Small intestine (tissue), 7 donors: ENCODE data around the gene ADPGK. TPM values are rescaled to one million over a fixed set of nuclear protein-coding genes. Genes with fewer than 3 reads are reported as not detected.

Source experiments
- DNase-seq, 2 donors: peaks; one replicate each; pipeline versions ENCODE4 v3.0.0 to v3.0.0-alpha.2; 2013
- FAIRE-seq: peaks from 2 replicates; lab custom pipeline; 2012; peaks lifted over from hg19 to GRCh38; lab: Jason Lieb, UNC
- H3K27ac ChIP-seq, 3 donors: one replicate each; pipeline ENCODE4 v1.5.1; 2013; ENCODE audit warnings: low read length in 2 of 3, mild to moderate bottlenecking in 2 of 3, control low read depth in 1 of 3, inconsistent platforms in 1 of 3, low read depth in 1 of 3, moderate library complexity in 1 of 3
- H3K27me3 ChIP-seq, 3 donors: one replicate each; pipeline ENCODE4 v1.6.1; 2013; ENCODE audit warnings: low read length in 3 of 3, inconsistent platforms in 1 of 3; ENCODE audit not compliant: control insufficient read depth in 3 of 3, insufficient read depth in 3 of 3
- H3K36me3 ChIP-seq, 3 donors: one replicate each; pipeline ENCODE4 v1.6.1; 2013; ENCODE audit warnings: low read length in 3 of 3, inconsistent platforms in 1 of 3, low read depth in 1 of 3, mild to moderate bottlenecking in 1 of 3, moderate library complexity in 1 of 3; ENCODE audit not compliant: control insufficient read depth in 3 of 3, insufficient read depth in 2 of 3
- H3K4me1 ChIP-seq, 3 donors: one replicate each; pipeline ENCODE4 v1.6.1; 2013; ENCODE audit warnings: low read length in 2 of 3, inconsistent platforms in 1 of 3, low read depth in 1 of 3, mild to moderate bottlenecking in 1 of 3, moderate library complexity in 1 of 3; ENCODE audit not compliant: control insufficient read depth in 3 of 3, insufficient read depth in 2 of 3
- H3K4me3 ChIP-seq, 3 donors: one replicate each; pipeline ENCODE4 v1.5.1; 2013; ENCODE audit warnings: low read length in 3 of 3, control low read depth in 1 of 3, inconsistent platforms in 1 of 3, low read depth in 1 of 3, mild to moderate bottlenecking in 1 of 3, moderate library complexity in 1 of 3
- H3K9me3 ChIP-seq, 2 donors: one replicate each; pipeline ENCODE4 v1.6.1; 2013; ENCODE audit warnings: low read depth in 1 of 2, low read length in 1 of 2; ENCODE audit not compliant: control insufficient read depth in 2 of 2, insufficient read depth in 1 of 2
- WGBS, 3 donors: extraction: QIAGEN DNeasy Blood & Tissue Kit; methylation state at CpG; one replicate each; pipeline ENCODE4 v1.1.7; 2013; 5-methylcytosine and 5-hydroxymethylcytosine counted together
- polyA plus RNA-seq, 4 donors: library from polyadenylated mRNA; stranded (reverse) in 3 of 4; unstranded in 1 of 4; fragments of 200-250 nt in 3 of 4; fragments of 120-200 nt in 1 of 4; gene quantifications; one replicate each; pipeline versions ENCODE4 v1.2.1 to v1.2.3, GENCODE V29; 2013
- donor health status: healthy with polysubstance abuse.
- donor health status: control.
- donor health status: control.
- donor health status: Bipolar disorder and iron deficiency.
- donor health status: healthy.

Gene ADPGK
- polyA plus RNA-seq, 4 donors: 18.1 to 48.0 (median 26.2) TPM

- H3K4me1 ChIP-seq: no peaks in the 10 kb centered on the region
- no peak overlapping the region for H3K27ac ChIP-seq
- H3K4me3 ChIP-seq: no peak overlapping the region
- no peaks in the 10 kb centered on the region for H3K9me3 ChIP-seq
- DNase-seq (no peak), FAIRE-seq (no peak)
- WGBS, 3 donors: 86 to 92% (median 87%) methylated on average over 2 of the region's 2 CpGs
- peaks cover 7 to 29% (median 12%) of the 10 kb centered on the region in 3 donors for H3K36me3 ChIP-seq
- no peaks in the 10 kb centered on the region for H3K27me3 ChIP-seq
Observed at GRCh38 chr15:72774696-72775383, 8.7 kb downstream of the ADPGK start.

DNA sequence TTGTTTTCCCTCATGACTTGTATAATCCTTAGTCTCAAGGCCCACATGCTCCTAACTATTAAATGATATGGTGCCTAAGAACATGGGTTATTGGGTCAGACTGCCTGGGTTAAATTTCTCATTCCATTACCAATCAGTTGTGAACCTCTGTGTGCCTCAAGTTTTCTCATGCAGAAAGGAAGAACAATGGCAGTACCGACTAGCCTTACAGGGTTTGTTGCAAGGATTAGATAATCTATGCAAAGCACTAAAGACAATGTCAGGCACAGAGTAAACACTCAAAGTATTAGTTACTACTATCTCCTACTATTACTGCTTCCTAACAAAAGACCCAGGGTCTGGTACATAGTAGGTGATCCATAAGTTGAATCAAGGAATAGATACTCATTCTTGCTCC, 12.2 kb downstream of the ADPGK start:
- 66 to 68% (median 67%) methylated on average over 1 of the region's 1 CpG for WGBS, 3 donors
- Histone ChIP-seq H3K27me3 (no peaks in the 10 kb centered on the region), H3K9me3 (peaks cover 0 to 7% of the 10 kb centered on the region in 2 donors), H3K27ac (no peak overlapping the region), H3K4me3 (no peak overlapping the region), H3K4me1 (no peaks in the 10 kb centered on the region), H3K36me3 (peaks cover 7 to 34% (median 18%) of the 10 kb centered on the region in 3 donors)
- FAIRE-seq (no peak), DNase-seq (no peak)

DNA sequence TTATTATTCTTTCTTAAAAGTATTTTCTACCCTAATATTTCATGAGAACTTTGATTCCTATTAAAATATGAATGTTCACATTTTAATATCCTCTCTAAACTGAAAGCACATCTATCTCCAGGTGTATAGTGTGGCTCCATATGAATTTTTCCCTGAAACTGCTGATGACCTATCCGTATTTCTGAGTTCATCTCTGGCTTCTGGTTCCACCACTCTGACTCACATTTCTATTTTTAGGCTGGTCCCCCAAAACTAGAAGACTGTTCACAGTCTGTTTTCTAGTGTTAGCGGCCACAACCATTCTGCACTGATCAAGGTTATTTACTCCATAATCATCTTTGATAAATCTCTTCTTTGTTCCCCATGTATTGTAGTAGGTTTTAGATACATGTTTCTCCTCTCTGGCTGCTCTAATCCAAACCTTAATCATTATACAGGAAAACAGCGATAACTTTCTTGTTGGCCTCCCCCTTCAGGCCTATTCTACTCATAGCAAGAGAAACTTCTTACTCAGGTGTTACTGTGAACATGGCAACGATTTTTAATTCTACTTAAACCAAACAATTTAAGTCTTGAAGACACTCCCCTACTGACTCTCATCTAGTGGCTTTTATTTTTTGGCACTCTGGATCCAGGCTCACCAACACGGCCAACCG, 12.8 kb downstream of the ADPGK start:
- no peaks in the 10 kb centered on the region for H3K4me1 ChIP-seq
- H3K36me3 ChIP-seq: peaks cover 11 to 37% (median 20%) of the 10 kb centered on the region in 3 donors
- peaks cover 0 to 7% of the 10 kb centered on the region in 2 donors for H3K9me3 ChIP-seq
- H3K27me3 ChIP-seq: no peaks in the 10 kb centered on the region
- no peak overlapping the region for H3K4me3 ChIP-seq
- H3K27ac ChIP-seq: no peak overlapping the region
- FAIRE-seq (no peak), DNase-seq (no peak)
- WGBS, 3 donors: 78 to 82% (median 80%) methylated on average over 6 of the region's 6 CpGs

GRCh38 chr15:72766780-72767179, 16.8 kb downstream of the ADPGK start:
- no peaks in the 10 kb centered on the region for H3K4me1 ChIP-seq
- no peaks in the 10 kb centered on the region for H3K27me3 ChIP-seq
- WGBS, 3 donors: 97 to 100% (median 97%) methylated on average over 2 of the region's 2 CpGs
- no peak overlapping the region for H3K27ac ChIP-seq
- peaks cover 8 to 36% (median 17%) of the 10 kb centered on the region in 3 donors for H3K36me3 ChIP-seq
- FAIRE-seq: no peak
- H3K9me3 ChIP-seq: peaks cover 0 to 7% of the 10 kb centered on the region in 2 donors
- no peak for DNase-seq
- H3K4me3 ChIP-seq: no peak overlapping the region

DNA sequence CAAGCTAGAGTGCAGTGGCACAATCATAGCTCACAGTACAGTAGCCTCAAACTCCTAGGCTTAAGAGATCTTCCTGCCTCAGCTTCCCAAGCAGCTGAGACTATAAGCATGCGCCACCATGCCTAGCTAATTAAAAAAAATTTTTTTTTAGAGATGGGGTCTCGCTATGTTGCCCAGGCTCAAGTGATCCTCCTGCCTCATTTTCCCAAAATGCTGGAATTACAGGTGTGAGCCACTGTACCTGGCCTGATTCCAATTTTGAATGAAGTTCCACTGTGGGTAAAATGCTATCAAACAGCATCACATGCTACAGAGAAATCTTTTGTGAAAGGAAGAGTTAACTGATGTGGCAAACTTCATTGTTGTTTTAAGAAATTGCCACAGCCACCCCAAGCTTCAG, 17.5 kb downstream of the ADPGK start:
- peaks cover 8 to 35% (median 18%) of the 10 kb centered on the region in 3 donors for H3K36me3 ChIP-seq
- FAIRE-seq: no peak
- WGBS, 3 donors: 99 to 100% (median 100%) methylated on average over 2 of the region's 2 CpGs
- no peaks in the 10 kb centered on the region for H3K4me1 ChIP-seq
- no peak overlapping the region for H3K27ac ChIP-seq
- no peaks in the 10 kb centered on the region for H3K27me3 ChIP-seq
- DNase-seq: no peak
- no peak overlapping the region for H3K4me3 ChIP-seq
- peaks cover 0 to 7% of the 10 kb centered on the region in 2 donors for H3K9me3 ChIP-seq

GRCh38 chr15:72764656-72765055, 18.9 kb downstream of the ADPGK start:
- H3K4me3 ChIP-seq: no peak overlapping the region
- no peak for DNase-seq

GRCh38 chr15:72760590-72761260, 22.8 kb downstream of the ADPGK start:
- DNase-seq: no peak
- Histone ChIP-seq H3K9me3 (no peaks in the 10 kb centered on the region), H3K4me3 (no peak overlapping the region), H3K27me3 (no peaks in the 10 kb centered on the region), H3K27ac (no peak overlapping the region), H3K36me3 (peaks cover 9 to 44% (median 15%) of the 10 kb centered on the region in 3 donors), H3K4me1 (no peaks in the 10 kb centered on the region)
- WGBS, 3 donors: 89 to 95% (median 94%) methylated on average over 5 of the region's 5 CpGs
- FAIRE-seq: no peak

More at GRCh38 chr15:72764656-72765055, 18.9 kb downstream of the ADPGK start:
- no peaks in the 10 kb centered on the region for H3K27me3 ChIP-seq
- H3K4me1 ChIP-seq: no peaks in the 10 kb centered on the region
- WGBS, 3 donors: 96 to 99% (median 96%) methylated on average over 3 of the region's 3 CpGs
- H3K27ac ChIP-seq: no peak overlapping the region
- no peak for FAIRE-seq
- H3K9me3 ChIP-seq: peaks cover 0 to 7% of the 10 kb centered on the region in 2 donors
- peaks cover 11 to 42% (median 12%) of the 10 kb centered on the region in 3 donors for H3K36me3 ChIP-seq

- Histone ChIP-seq H3K27ac (no peak overlapping the region), H3K4me1 (no peaks in the 10 kb centered on the region), H3K9me3 (no peaks in the 10 kb centered on the region), H3K4me3 (no peak overlapping the region), H3K36me3 (peaks cover 9 to 52% (median 18%) of the 10 kb centered on the region in 3 donors), H3K27me3 (no peaks in the 10 kb centered on the region)
- 78 to 97% (median 88%) methylated on average over 3 of the region's 3 CpGs for WGBS, 3 donors
- DNase-seq: no peak
- FAIRE-seq: no peak
Observed at GRCh38 chr15:72758182-72758581, 25.4 kb downstream of the ADPGK start.
